HCT116 (cell line): ENCODE measurements around the gene GPR4. TPM values are rescaled to one million over a fixed set of nuclear protein-coding genes. Genes with fewer than 3 reads are reported as not detected.

Experiments
- ATAC-seq: fragments of 200-7000 bp; cut with Tn5 transposase; 2 replicates; pipeline ENCODE4 v1.9.1; 2020; ENCODE audit warnings: mild to moderate bottlenecking, moderate library complexity
- BruUV-seq: library from RNA; stranded (reverse); fragments of 400-500 nt; replicated peaks from 2 replicates; lab custom pipeline; 2021; lab: Mats Ljungman, UMichigan
- CTCF ChIA-PET: fragments of 300-600 bp; sonication (Branson Sonifier 250); formaldehyde crosslinking; loops from one replicate; lab custom pipeline; 2021; ENCODE audit warnings: antibody characterized with exemption; lab: Charles Lee
- POLR2A ChIA-PET: fragments of 300-600, 350-600 bp; sonication (Branson Sonifier 250); formaldehyde crosslinking; loops from one replicate; lab custom pipeline; 2021; ENCODE audit warnings: antibody characterized with exemption; lab: Charles Lee
- RAD21 ChIA-PET, 2 experiments: fragments of 300-600 bp; sonication (Branson Sonifier 250); formaldehyde crosslinking; loops; one replicate each; lab custom pipeline; 2023; ENCODE audit warnings: low total read pairs in 2 of 2; ENCODE audit not compliant: uncharacterized antibody in 2 of 2, unreplicated experiment in 2 of 2, low non-redundant PET in 1 of 2; lab: Charles Lee
- DNase-seq: peaks from one replicate; pipeline ENCODE4 v3.0.0-alpha.2; 2010; ENCODE audit warnings: low read depth, low spot score
- H2AFZ ChIP-seq: fragments of 200-600 bp; shearing (Covaris generic), sonication (generic); 2 replicates; pipeline ENCODE4 v1.6.1; 2017; ENCODE audit warnings: low read depth, mixed run types, mixed read lengths, antibody characterized with exemption, low read length; ENCODE audit not compliant: poor library complexity, severe bottlenecking
- H3K27ac ChIP-seq: 2 replicates; pipeline ENCODE4 v1.5.1; 2012; ENCODE audit warnings: low read depth, low read length
- H3K27me3 ChIP-seq: fragments of 200-600 bp; sonication (generic); 2 replicates; pipeline ENCODE4 v1.6.1; 2016; ENCODE audit warnings: mixed run types, low read length, mixed read lengths; ENCODE audit not compliant: insufficient read depth
- H3K36me3 ChIP-seq, 2 experiments: fragments of 200-500 bp in 1 of 2; fragments of 200-600 bp in 1 of 2; sonication (Bioruptor generic) in 1 of 2; sonication (generic) in 1 of 2; 2 replicates each; pipeline versions ENCODE4 v1.5.1 to v1.6.1; 2014 to 2016; ENCODE audit warnings: low read length in 2 of 2, inconsistent platforms in 1 of 2, mixed read lengths in 1 of 2, mixed run types in 1 of 2; ENCODE audit not compliant: insufficient read depth in 2 of 2, control insufficient read depth in 1 of 2
- H3K4me1 ChIP-seq, 2 experiments: fragments of 200-600 bp in 1 of 2; sonication (generic) in 1 of 2; 2 replicates each; pipeline versions ENCODE4 v1.5.1 to v1.6.1; 2012 to 2017; ENCODE audit warnings: low read length in 2 of 2, inconsistent platforms in 1 of 2, mild to moderate bottlenecking in 1 of 2, mixed read lengths in 1 of 2, mixed run types in 1 of 2, moderate library complexity in 1 of 2; ENCODE audit not compliant: insufficient read depth in 2 of 2, control insufficient read depth in 1 of 2
- H3K4me2 ChIP-seq: fragments of 200-600 bp; sonication (generic); 2 replicates; pipeline ENCODE4 v1.6.1; 2017; ENCODE audit warnings: mixed run types, low read length, mixed read lengths
- H3K4me3 ChIP-seq, 2 experiments: fragments of 200-600 bp in 1 of 2; sonication (generic) in 1 of 2; replicated peaks in 1 of 2; 2 replicates each; pipeline ENCODE4 v1.5.1; 2011 to 2016; ENCODE audit warnings: low read length in 2 of 2, control low read depth in 1 of 2, low read depth in 1 of 2, mild to moderate bottlenecking in 1 of 2, mixed read lengths in 1 of 2, mixed run types in 1 of 2
- H3K79me2 ChIP-seq: fragments of 200-600 bp; sonication (generic); 2 replicates; pipeline ENCODE4 v1.6.1; 2017; ENCODE audit warnings: mild to moderate bottlenecking, mixed run types, low read length, moderate library complexity, mixed read lengths; ENCODE audit not compliant: insufficient read depth
- H3K9ac ChIP-seq: fragments of 200-600 bp; sonication (generic); 2 replicates; pipeline ENCODE4 v1.6.1; 2016; ENCODE audit warnings: low read length, mixed read lengths
- H3K9me2 ChIP-seq: fragments of 200-600 bp; sonication (generic), shearing (Covaris generic); 2 replicates; pipeline ENCODE4 v1.6.1; 2017; ENCODE audit warnings: mixed run types, mild to moderate bottlenecking, moderate library complexity; ENCODE audit not compliant: insufficient read depth
- H3K9me3 ChIP-seq, 2 experiments: fragments of 200-500 bp in 1 of 2; fragments of 200-600 bp in 1 of 2; sonication (Bioruptor generic) in 1 of 2; sonication (generic) in 1 of 2; 2 replicates each; pipeline ENCODE4 v1.6.1; 2014 to 2017; ENCODE audit warnings: low read length in 2 of 2, mixed read lengths in 2 of 2, inconsistent platforms in 1 of 2, low read depth in 1 of 2, mild to moderate bottlenecking in 1 of 2, mixed run types in 1 of 2, moderate library complexity in 1 of 2; ENCODE audit not compliant: control insufficient read depth in 1 of 2, insufficient read depth in 1 of 2
- H4K20me1 ChIP-seq: fragments of 200-600 bp; sonication (generic), shearing (Covaris generic); 2 replicates; pipeline ENCODE4 v1.6.1; 2017; ENCODE audit warnings: mixed run types, mild to moderate bottlenecking, moderate library complexity; ENCODE audit not compliant: insufficient read depth
- ATF3 ChIP-seq: IDR thresholded peaks from 2 replicates; pipeline ENCODE4 v1.6.1; 2012
- CBX3 ChIP-seq: IDR thresholded peaks from 2 replicates; pipeline ENCODE4 v1.6.1; 2012; ENCODE audit warnings: low read depth
- CEBPB ChIP-seq: IDR thresholded peaks from 2 replicates; pipeline ENCODE4 v1.6.1; 2012; ENCODE audit warnings: low read depth
- CTCF ChIP-seq, 3 experiments: fragments of 200-600 bp in 1 of 3; sonication (generic) in 1 of 3; IDR thresholded peaks in 2 of 3; conservative IDR thresholded peaks in 1 of 3; 2 replicates each; pipeline ENCODE4 v1.5.1; 2012 to 2017; ENCODE audit warnings: low read depth in 2 of 3, low read length in 2 of 3, antibody characterized with exemption in 1 of 3, borderline replicate concordance in 1 of 3, control low read depth in 1 of 3, mild to moderate bottlenecking in 1 of 3, mixed read lengths in 1 of 3, mixed run types in 1 of 3, moderate library complexity in 1 of 3; ENCODE audit not compliant: insufficient read depth in 1 of 3
- EGR1 ChIP-seq: IDR thresholded peaks from 2 replicates; pipeline ENCODE4 v1.6.1; 2012; ENCODE audit warnings: low read depth
- EZH2 ChIP-seq: fragments of 200-600 bp; sonication (generic); IDR thresholded peaks from 2 replicates; pipeline ENCODE4 v1.6.1; 2017; ENCODE audit warnings: antibody characterized with exemption, mixed run types
- EZH2phosphoT487 ChIP-seq: fragments of 200-600 bp; IDR thresholded peaks from 2 replicates; pipeline ENCODE4 v1.6.1; 2018; ENCODE audit warnings: antibody characterized with exemption, borderline replicate concordance
- FOSL1 ChIP-seq: IDR thresholded peaks from 2 replicates; pipeline ENCODE4 v1.6.1; 2012; ENCODE audit warnings: low read depth
- JUND ChIP-seq: IDR thresholded peaks from 2 replicates; pipeline ENCODE4 v1.6.1; 2012
- MAX ChIP-seq: IDR thresholded peaks from 2 replicates; pipeline ENCODE4 v1.6.1; 2012
- POLR2A ChIP-seq: IDR thresholded peaks from 2 replicates; pipeline ENCODE4 v1.7.0; 2011; ENCODE audit warnings: borderline replicate concordance; ENCODE audit not compliant: insufficient read depth, insufficient read length; ENCODE audit errors: extremely low read depth
- POLR2AphosphoS5 ChIP-seq: IDR thresholded peaks from 2 replicates; pipeline ENCODE4 v1.6.1; 2011; ENCODE audit warnings: mild to moderate bottlenecking, low read depth, low read length, moderate library complexity
- RAD21 ChIP-seq: IDR thresholded peaks from 2 replicates; pipeline ENCODE4 v1.6.1; 2012; ENCODE audit warnings: low read depth, mild to moderate bottlenecking
- SIN3A ChIP-seq: IDR thresholded peaks from 2 replicates; pipeline ENCODE4 v1.6.1; 2012; ENCODE audit warnings: low read depth
- SRF ChIP-seq: IDR thresholded peaks from 2 replicates; pipeline ENCODE4 v1.6.1; 2012; ENCODE audit warnings: low read depth
- YY1 ChIP-seq: IDR thresholded peaks from 2 replicates; pipeline ENCODE4 v1.6.1; 2011; ENCODE audit warnings: low read length, low read depth, moderate library complexity, mild to moderate bottlenecking; ENCODE audit not compliant: insufficient replicate concordance; ENCODE audit errors: extremely low read depth
- ZBTB33 ChIP-seq: IDR thresholded peaks from 2 replicates; pipeline ENCODE4 v1.6.1; 2011; ENCODE audit warnings: mild to moderate bottlenecking, low read length, moderate library complexity; ENCODE audit not compliant: insufficient replicate concordance; ENCODE audit errors: extremely low read depth
- ZFX ChIP-seq: fragments of 450-650 bp; IDR thresholded peaks from 2 replicates; pipeline ENCODE4 v1.6.1; 2017
- ZNF274 ChIP-seq: fragments of 200-500 bp; sonication (Bioruptor generic); IDR thresholded peaks from 2 replicates; pipeline ENCODE4 v1.6.1; 2014; ENCODE audit warnings: mild to moderate bottlenecking, low read depth, low read length, inconsistent platforms
- intact Hi-C: fragments of 100-400 bp; cut with micrococcal nuclease; formaldehyde crosslinking; loops from 2 replicates; pipeline ENCODE4 v1.10.0; 2022
- total RNA-seq: library from RNA; stranded (reverse); gene quantifications from one replicate; pipeline ENCODE4 v1.2.1, GENCODE V29; 2021; ENCODE audit not compliant: unreplicated experiment

Gene GPR4
- total RNA-seq, 1 experiment from 2014 or later = 0.10 TPM

- TF ChIP-seq ZFX (no peak), ZNF274 (no peak), RAD21 (no peak), EZH2phosphoT487 (no peak), CBX3 (no peak; the same call in 1 of the 2 replicates), MAX (no peak), YY1 (no peak), EZH2 (no peak), EGR1 (no peak)
These were observed 16.8 kb downstream of the GPR4 start (continued) for GRCh38 chr19:45585158-45585577.

GRCh38 chr19:45584332-45585157 is 17.5 kb downstream of the GPR4 start, which contains the start of gene OPA3:
Gene OPA3 (minus strand): TSS chr19:45584802. CDS start chr19:45584764, 38 bp downstream.
- BruUV-seq = no TSS peak
- peak; percentile 100 for DNase-seq
- TF ChIP-seq ZNF274 = no peak
- no peak; the same call in 1 of the 2 replicates for TF ChIP-seq SRF
- no peak for TF ChIP-seq EZH2phosphoT487
- TF ChIP-seq FOSL1 = no peak
- no peak for TF ChIP-seq JUND
- no peak for TF ChIP-seq CTCF (IDR thresholded peaks at IDR 0.05 in 2 of 3, conservative IDR thresholded peaks at IDR 0.05 in 1 of 3; ENCODE audit: borderline replicate concordance in 1 of 3, insufficient read depth in 1 of 3, low read depth in 2 of 3, low read length in 2 of 3)
- no peak for TF ChIP-seq RAD21
- no peak for TF ChIP-seq CEBPB
- TF ChIP-seq POLR2A = peak; percentile 30
- no peak for TF ChIP-seq ZBTB33
- TF ChIP-seq EGR1 = peak; percentile 74
- TF ChIP-seq SIN3A = 0 out of 2 replicates have a peak, but pooled peaks have one; percentile 42
- peak; percentile 61; the same call in 1 of the 2 replicates for TF ChIP-seq CBX3
- no peak for TF ChIP-seq ATF3
- no peak for TF ChIP-seq ZFX
- TF ChIP-seq POLR2AphosphoS5 = peak; percentile 11

More at GRCh38 chr19:45584332-45585157, 17.5 kb downstream of the GPR4 start, which contains the start of gene OPA3:
- H2AFZ ChIP-seq = no peak within 1 kb of the TSS
- ChIA-PET RAD21 (no interaction called here), CTCF (interaction anchor here (0.9 to 1.9 kb wide), 7 partner anchors 26 to 145 kb away, joined by 3 to 14 read pairs (median 4); no protein-coding TSS in a partner anchor), POLR2A (interaction anchor here (0.7 to 2.8 kb wide), 5 partner anchors 31 to 104 kb away, joined by 3 to 14 read pairs (median 3); no protein-coding TSS in a partner anchor)
- peak within 1 kb of the TSS; percentile 72 to 97 for H3K4me3 ChIP-seq
- H3K9me2 ChIP-seq = no peaks in the 10 kb centered on the region
- peak within 1 kb of the TSS; percentile 79 for H3K27ac ChIP-seq
- peaks cover 24% of the 10 kb centered on the region; the same call in 1 of the 2 replicates for H3K79me2 ChIP-seq
- no peaks in the 10 kb centered on the region for H3K36me3 ChIP-seq
- peaks cover 6 to 7% of the 10 kb centered on the region in 2 experiments; a peak in 3 of 4 replicates for H3K4me1 ChIP-seq
- H3K4me2 ChIP-seq = peak within 1 kb of the TSS; percentile 70
- H3K27me3 ChIP-seq = no peaks in the 10 kb centered on the region
- peak; percentile 93 for ATAC-seq
- peak within 1 kb of the TSS; percentile 79 for H3K9ac ChIP-seq
- intact Hi-C loops = no loop called here
- H3K9me3 ChIP-seq = no peaks in the 10 kb centered on the region
- H4K20me1 ChIP-seq = no peaks in the 10 kb centered on the region
